ENCODE data around the gene PWWP2B. TPM values are rescaled to one million over a fixed set of nuclear protein-coding genes. Genes with fewer than 3 reads are reported as not detected.
A peak's percentile ranks its signal among the peaks of the same experiment; 100 is the strongest.

PWWP2B gene
- total and polyA plus RNA-seq, 2 of the 13 experiments (the other 11 are each of a cell fraction or from before 2014, with no cell fraction given): 2.3 to 4.7 TPM

DNA sequence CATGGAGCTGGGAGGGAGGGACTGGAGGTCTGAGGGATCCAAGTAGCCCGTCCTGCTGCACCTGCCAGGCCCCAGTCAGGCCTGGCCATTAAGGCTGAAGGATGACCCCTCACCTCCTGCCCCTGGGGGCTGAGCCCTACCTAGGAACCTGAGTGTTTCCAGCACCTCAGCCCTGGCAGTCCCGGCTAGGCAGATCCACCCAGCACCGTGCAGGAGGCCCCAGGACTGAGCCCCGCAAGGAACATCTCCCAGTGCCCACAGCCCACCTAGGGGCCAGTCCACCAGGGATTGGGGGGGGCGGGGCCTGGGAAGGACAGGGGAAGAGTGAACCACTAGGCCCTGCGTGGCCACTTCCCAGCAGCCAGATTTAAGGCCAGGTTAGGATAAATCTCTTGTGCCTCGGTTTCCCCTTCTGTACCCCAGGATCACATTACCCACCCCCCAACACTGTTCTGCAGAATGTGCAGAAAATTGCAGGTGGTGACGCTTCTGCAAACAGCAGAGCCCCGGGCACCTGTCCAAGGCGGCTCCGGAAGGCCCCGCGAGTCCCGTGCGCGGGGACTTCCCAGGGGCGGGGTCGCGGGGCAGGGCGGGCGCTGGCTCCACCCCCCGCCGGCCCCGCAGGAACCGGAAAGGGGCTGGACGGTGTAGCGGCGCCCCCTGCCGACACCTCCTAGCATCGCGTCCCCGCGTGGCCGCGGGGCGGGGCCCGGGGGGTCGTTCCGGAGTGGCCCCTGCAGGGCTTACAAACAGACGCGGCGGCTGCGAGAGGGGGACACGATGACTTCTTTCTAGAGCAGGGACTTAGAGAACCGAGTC lies 55.9 kb downstream of the PWWP2B start (continued):
- TF ChIP-seq, protein P1, sequence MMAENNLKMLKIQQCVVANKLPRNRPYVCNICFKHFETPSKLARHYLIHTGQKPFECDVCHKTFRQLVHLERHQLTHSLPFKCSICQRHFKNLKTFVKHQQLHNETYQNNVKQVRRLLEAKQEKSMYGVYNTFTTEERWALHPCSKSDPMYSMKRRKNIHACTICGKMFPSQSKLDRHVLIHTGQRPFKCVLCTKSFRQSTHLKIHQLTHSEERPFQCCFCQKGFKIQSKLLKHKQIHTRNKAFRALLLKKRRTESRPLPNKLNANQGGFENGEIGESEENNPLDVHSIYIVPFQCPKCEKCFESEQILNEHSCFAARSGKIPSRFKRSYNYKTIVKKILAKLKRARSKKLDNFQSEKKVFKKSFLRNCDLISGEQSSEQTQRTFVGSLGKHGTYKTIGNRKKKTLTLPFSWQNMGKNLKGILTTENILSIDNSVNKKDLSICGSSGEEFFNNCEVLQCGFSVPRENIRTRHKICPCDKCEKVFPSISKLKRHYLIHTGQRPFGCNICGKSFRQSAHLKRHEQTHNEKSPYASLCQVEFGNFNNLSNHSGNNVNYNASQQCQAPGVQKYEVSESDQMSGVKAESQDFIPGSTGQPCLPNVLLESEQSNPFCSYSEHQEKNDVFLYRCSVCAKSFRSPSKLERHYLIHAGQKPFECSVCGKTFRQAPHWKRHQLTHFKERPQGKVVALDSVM (CRISPR knock-in tag; IDR thresholded peaks at IDR 0.05): no peak
- TF ChIP-seq, protein P2, sequence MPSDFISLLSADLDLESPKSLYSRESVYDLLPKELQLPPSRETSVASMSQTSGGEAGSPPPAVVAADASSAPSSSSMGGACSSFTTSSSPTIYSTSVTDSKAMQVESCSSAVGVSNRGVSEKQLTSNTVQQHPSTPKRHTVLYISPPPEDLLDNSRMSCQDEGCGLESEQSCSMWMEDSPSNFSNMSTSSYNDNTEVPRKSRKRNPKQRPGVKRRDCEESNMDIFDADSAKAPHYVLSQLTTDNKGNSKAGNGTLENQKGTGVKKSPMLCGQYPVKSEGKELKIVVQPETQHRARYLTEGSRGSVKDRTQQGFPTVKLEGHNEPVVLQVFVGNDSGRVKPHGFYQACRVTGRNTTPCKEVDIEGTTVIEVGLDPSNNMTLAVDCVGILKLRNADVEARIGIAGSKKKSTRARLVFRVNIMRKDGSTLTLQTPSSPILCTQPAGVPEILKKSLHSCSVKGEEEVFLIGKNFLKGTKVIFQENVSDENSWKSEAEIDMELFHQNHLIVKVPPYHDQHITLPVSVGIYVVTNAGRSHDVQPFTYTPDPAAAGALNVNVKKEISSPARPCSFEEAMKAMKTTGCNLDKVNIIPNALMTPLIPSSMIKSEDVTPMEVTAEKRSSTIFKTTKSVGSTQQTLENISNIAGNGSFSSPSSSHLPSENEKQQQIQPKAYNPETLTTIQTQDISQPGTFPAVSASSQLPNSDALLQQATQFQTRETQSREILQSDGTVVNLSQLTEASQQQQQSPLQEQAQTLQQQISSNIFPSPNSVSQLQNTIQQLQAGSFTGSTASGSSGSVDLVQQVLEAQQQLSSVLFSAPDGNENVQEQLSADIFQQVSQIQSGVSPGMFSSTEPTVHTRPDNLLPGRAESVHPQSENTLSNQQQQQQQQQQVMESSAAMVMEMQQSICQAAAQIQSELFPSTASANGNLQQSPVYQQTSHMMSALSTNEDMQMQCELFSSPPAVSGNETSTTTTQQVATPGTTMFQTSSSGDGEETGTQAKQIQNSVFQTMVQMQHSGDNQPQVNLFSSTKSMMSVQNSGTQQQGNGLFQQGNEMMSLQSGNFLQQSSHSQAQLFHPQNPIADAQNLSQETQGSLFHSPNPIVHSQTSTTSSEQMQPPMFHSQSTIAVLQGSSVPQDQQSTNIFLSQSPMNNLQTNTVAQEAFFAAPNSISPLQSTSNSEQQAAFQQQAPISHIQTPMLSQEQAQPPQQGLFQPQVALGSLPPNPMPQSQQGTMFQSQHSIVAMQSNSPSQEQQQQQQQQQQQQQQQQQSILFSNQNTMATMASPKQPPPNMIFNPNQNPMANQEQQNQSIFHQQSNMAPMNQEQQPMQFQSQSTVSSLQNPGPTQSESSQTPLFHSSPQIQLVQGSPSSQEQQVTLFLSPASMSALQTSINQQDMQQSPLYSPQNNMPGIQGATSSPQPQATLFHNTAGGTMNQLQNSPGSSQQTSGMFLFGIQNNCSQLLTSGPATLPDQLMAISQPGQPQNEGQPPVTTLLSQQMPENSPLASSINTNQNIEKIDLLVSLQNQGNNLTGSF (CRISPR knock-in tag; IDR thresholded peaks at IDR 0.05): 0 out of 2 replicates have a peak, but pooled peaks have one; percentile 37
- TF ChIP-seq ZNF557 (CRISPR knock-in tag; IDR thresholded peaks at IDR 0.05): 0 out of 2 replicates have a peak, but pooled peaks have one; percentile 29
- peak; percentile 25 for TF ChIP-seq YY1 (IDR thresholded peaks at IDR 0.05; ENCODE audit: insufficient read depth, insufficient replicate concordance, low read depth, low read length)
- peak; percentile 71; the same call in 1 of the 2 replicates for TF ChIP-seq SALL2 (CRISPR knock-in tag; IDR thresholded peaks at IDR 0.05)
- TF ChIP-seq ELF3 (CRISPR knock-in tag; IDR thresholded peaks at IDR 0.05): peak; percentile 37; the same call in 1 of the 2 replicates
- 0 out of 2 replicates have a peak, but pooled peaks have one; percentile 17 for TF ChIP-seq ESRRA (CRISPR knock-in tag; IDR thresholded peaks at IDR 0.05; ENCODE audit: low read depth)
- TF ChIP-seq RELA (CRISPR knock-in tag; IDR thresholded peaks at IDR 0.05): peak; percentile 92
- no peak for TF ChIP-seq JUN (CRISPR knock-in tag; IDR thresholded peaks at IDR 0.05)
- TF ChIP-seq IKZF1 (IDR thresholded peaks at IDR 0.05): no peak
- peak; percentile 30; the same call in 1 of the 2 replicates for TF ChIP-seq MEIS2 (CRISPR knock-in tag; IDR thresholded peaks at IDR 0.05)
- no peak for TF ChIP-seq SP1 (IDR thresholded peaks at IDR 0.05)
- peak; percentile 81 for TF ChIP-seq SP1 (CRISPR knock-in tag; IDR thresholded peaks at IDR 0.05)
- 0 out of 2 replicates have a peak, but pooled peaks have one; percentile 42 for TF ChIP-seq ISL2 (CRISPR knock-in tag; IDR thresholded peaks at IDR 0.05)
- no peak for TF ChIP-seq ZNF558 (CRISPR knock-in tag; IDR thresholded peaks at IDR 0.05; ENCODE audit: borderline replicate concordance)
- TF ChIP-seq, protein P3, sequence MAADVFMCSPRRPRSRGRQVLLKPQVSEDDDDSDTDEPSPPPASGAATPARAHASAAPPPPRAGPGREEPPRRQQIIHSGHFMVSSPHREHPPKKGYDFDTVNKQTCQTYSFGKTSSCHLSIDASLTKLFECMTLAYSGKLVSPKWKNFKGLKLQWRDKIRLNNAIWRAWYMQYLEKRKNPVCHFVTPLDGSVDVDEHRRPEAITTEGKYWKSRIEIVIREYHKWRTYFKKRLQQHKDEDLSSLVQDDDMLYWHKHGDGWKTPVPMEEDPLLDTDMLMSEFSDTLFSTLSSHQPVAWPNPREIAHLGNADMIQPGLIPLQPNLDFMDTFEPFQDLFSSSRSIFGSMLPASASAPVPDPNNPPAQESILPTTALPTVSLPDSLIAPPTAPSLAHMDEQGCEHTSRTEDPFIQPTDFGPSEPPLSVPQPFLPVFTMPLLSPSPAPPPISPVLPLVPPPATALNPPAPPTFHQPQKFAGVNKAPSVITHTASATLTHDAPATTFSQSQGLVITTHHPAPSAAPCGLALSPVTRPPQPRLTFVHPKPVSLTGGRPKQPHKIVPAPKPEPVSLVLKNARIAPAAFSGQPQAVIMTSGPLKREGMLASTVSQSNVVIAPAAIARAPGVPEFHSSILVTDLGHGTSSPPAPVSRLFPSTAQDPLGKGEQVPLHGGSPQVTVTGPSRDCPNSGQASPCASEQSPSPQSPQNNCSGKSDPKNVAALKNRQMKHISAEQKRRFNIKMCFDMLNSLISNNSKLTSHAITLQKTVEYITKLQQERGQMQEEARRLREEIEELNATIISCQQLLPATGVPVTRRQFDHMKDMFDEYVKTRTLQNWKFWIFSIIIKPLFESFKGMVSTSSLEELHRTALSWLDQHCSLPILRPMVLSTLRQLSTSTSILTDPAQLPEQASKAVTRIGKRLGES (CRISPR knock-in tag; IDR thresholded peaks at IDR 0.05; ENCODE audit: borderline replicate concordance): 0 out of 2 replicates have a peak, but pooled peaks have one; percentile 19
- TF ChIP-seq SAP130 (CRISPR knock-in tag; IDR thresholded peaks at IDR 0.05; ENCODE audit: low read depth): peak; percentile 62
